Adipose tissue (tissue), 3 donors: ENCODE measurements around the gene ACOT6. TPM values are rescaled to one million over a fixed set of nuclear protein-coding genes. Genes with fewer than 3 reads are reported as not detected.
"Not testable (repeated sequence)": the region's sequence is repeated elsewhere in the genome, so short reads cannot be mapped to it uniquely, and the experiment has no call there.

Experiments
- H3K27ac ChIP-seq: one replicate; pipeline ENCODE4 v1.5.1; 2013; ENCODE audit warnings: low read depth, low read length
- WGBS, 3 donors: extraction: QIAGEN DNeasy Blood & Tissue Kit; methylation state at CpG; one replicate each; pipeline ENCODE4 v1.1.7; 2013; 5-methylcytosine and 5-hydroxymethylcytosine counted together
- polyA plus RNA-seq, 3 donors: library from polyadenylated mRNA; stranded (reverse); fragments of 200-250 nt; gene quantifications; one replicate each; pipeline ENCODE4 v1.2.3, GENCODE V29; 2013
- donor health status: healthy with polysubstance abuse.
- donor health status: Bipolar disorder and iron deficiency.
- donor health status: healthy.

ACOT6 gene
- polyA plus RNA-seq, 3 donors: 0.19 to 0.34 TPM; not detected in 1

GRCh38 chr14:73634011-73634833 lies 21.9 kb downstream of the ACOT6 start:
- WGBS, 3 donors: 9 to 11% (median 10%) methylated on average over 45 to 53 of the region's 53 CpGs

DNA sequence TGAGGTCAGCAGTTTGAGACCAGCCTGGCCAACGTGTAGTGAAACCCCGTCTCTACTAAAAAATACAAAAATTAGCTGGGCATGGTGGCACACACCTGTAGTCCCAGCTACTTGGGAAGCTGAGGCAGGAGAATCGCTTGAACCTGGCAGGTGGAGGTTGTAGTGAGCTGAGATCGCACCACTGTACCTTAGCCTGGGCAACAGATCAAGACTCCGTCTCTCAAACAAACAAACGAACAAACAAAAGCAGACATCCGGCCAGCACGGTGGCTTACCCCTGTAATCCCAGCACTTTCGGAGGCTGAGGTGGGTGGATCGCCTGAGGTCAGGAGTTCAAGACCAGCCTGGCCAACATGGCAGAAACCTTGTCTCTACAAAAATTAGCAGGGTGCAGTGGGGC lies 24.0 kb downstream of the ACOT6 start:
- H3K27ac ChIP-seq: not testable (repeated sequence)
- 75 to 88% (median 82%) methylated on average over 10 of the region's 10 CpGs for WGBS, 3 donors

More at GRCh38 chr14:73634011-73634833, 21.9 kb downstream of the ACOT6 start:
- no peak overlapping the region for H3K27ac ChIP-seq

- H3K27ac ChIP-seq: no peak overlapping the region
- 80 to 87% (median 81%) methylated on average over 5 of the region's 5 CpGs for WGBS, 3 donors
These were observed 25.5 kb downstream of the ACOT6 start for GRCh38 chr14:73637830-73638229.

DNA sequence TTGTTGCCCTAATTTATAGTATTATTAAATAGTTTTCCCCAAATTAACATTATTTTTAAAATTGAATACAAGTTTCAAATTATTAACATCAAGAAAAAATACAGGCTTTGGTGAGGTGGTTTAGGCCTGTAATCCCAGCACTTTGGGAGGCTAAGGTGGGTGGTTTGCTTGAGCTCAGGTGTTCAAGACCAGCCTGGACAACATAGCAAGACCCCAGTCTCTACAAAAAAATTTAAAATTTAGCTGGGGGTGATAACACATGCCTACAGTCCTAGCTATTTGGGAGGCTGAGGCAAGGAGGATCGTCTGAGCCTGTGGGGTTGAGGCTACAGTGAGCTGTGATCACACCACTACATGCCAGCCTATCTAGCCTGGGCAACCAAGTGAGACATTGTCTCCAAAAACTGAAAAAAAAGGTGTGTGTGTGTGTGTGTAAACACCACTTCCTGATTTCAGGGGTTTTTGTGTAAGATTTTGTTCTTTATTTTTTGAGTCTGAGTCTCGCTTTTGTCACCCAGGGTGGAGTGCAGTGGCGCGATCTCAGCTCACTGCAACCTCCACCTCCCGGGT lies 28.6 kb downstream of the ACOT6 start:
- no peak overlapping the region for H3K27ac ChIP-seq
- WGBS, 3 donors: 84 to 87% (median 86%) methylated on average over 5 of the region's 5 CpGs

DNA sequence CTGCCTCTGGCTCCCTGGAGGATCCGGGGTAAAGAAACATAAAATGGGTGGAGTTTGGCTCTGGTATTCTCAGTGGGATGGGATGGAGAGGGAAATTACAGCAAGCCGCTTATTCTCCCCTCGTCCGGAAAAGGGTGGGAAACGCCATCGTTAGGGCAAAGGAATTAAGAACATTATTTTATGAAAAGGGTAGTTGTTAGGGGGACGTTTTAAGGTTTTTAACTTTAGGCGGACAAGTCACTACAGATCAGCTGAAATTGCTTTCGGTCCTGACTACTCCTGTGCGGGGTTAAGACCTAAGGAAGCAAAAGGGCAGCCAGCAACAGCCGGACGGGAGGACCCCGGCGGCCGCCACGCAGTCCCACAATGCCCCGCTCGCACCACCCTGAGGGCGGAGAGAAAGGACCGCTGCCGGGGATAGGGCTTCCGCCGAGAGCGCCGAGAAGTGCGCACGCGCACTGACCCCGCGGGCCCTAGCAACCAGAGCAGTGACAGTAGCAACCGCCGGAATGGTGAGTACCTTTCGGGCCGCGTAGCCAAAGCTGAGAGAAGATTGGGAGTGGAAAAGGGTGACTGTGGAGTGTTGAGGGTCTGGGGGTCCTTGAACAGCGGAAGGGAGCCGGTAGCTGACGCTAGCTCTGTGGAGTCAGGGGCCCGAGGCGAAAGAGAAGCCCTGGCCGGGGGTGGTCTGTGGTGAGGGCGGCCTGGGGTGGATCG lies 32.4 kb downstream of the ACOT6 start, which contains the start of gene DNAL1:
Gene DNAL1, plus strand, starts transcription at position 456 of the 717 bp plus-strand sequence. Its CDS starts 54 bp downstream, at position 510.
- WGBS, 3 donors: 0 to 1% (median 0%) methylated on average over 43 of the region's 43 CpGs
- no peak within 1 kb of the TSS for H3K27ac ChIP-seq

DNA sequence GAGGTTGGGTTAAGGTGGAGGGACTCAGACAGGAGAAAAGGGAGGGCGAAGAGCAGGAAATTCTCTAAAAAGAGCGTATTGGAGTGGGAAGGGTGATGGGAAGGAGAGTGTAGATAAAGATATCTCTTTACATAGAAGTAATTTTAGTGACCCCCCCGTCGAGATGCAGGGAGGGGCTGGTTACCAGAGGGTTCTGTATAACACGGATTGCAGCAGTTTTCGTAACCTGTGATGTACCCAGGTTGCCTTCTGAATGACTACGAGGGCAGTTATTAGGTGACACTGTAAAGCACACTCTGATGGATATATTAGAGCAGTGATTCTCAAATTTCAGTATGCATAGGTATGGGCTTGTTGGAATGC lies 32.9 kb downstream of the ACOT6 start:
- 2 to 6% (median 5%) methylated on average over 7 of the region's 7 CpGs for WGBS, 3 donors
- H3K27ac ChIP-seq: no peak overlapping the region

DNA sequence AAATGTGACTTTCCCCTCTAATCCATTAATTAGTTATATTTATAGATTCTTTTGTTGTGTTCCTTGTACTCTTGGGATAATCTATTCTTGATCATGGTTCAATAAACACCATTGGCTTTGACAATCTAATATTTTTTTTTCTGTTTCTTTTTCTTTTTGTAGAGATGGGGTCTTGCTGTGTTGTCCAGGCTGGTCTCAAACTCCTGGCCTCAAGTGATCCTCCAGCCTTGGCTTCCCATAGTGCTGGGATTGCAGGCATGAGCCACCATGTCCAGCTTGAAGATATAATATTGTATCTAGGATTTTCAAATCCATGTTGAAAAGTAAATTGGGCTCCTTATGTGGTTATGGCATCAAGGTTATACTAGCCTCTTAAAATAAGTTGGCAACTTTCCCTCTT lies 38.7 kb downstream of the ACOT6 start:
- no peak overlapping the region for H3K27ac ChIP-seq

- no peak overlapping the region for H3K27ac ChIP-seq
- WGBS, 3 donors: 90 to 97% (median 96%) methylated on average over 1 of the region's 1 CpG
These were observed 43.5 kb downstream of the ACOT6 start for GRCh38 chr14:73655851-73656250.

GRCh38 chr14:73659202-73659601 lies 46.9 kb downstream of the ACOT6 start:
- 95 to 97% (median 96%) methylated on average over 11 of the region's 11 CpGs for WGBS, 3 donors
- H3K27ac ChIP-seq: not testable (repeated sequence)

GRCh38 chr14:73660511-73660910 lies 48.2 kb downstream of the ACOT6 start:
- no peak overlapping the region for H3K27ac ChIP-seq
- WGBS, 3 donors: 67 to 89% (median 88%) methylated on average over 2 of the region's 2 CpGs

DNA sequence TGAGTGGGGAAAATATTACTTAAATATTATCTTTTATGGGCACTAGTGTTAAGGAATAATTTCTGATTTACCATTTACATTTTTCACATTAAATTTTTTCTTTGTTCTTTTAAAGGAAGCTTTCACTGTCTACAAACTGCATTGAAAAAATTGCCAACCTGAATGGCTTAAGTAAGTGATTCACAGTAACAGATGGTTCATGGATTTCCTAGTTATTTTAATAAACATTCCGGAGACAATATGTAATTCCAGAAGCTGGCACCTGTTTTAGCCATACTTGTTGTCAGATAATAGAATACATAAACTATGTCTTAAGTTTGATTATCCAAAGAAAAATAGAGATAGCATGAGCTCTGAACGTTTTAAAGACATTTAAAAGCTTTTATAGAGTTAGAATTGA lies 49.6 kb downstream of the ACOT6 start:
- H3K27ac ChIP-seq: no peak overlapping the region
- whole genome bisulfite sequencing, 3 donors: 78 to 86% (median 85%) methylated on average over 2 of the region's 2 CpGs

DNA sequence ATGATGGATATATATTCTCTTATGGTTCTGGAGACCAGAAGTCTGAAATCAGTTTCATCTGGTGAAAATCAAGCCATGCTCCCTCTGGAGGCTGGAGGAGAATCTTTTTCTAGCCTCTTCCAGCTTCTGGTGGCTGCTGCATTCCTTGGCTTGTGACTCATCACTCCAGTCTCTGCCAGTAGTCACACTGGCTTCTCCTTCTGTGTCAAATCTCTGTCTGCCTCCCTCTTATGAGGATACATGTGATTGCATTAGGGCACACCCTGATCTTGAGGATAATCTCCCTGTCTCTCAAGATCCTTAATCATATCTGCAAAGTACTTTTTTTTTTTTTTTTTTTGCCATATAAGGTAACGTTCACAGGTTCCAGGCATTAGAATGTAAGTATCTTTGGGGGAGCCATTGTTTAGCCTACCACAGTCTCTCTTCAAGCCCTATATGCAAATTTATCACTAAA lies 50.2 kb downstream of the ACOT6 start:
- no peak overlapping the region for H3K27ac ChIP-seq
- 79 to 93% (median 85%) methylated on average over 1 of the region's 1 CpG for WGBS, 3 donors

DNA sequence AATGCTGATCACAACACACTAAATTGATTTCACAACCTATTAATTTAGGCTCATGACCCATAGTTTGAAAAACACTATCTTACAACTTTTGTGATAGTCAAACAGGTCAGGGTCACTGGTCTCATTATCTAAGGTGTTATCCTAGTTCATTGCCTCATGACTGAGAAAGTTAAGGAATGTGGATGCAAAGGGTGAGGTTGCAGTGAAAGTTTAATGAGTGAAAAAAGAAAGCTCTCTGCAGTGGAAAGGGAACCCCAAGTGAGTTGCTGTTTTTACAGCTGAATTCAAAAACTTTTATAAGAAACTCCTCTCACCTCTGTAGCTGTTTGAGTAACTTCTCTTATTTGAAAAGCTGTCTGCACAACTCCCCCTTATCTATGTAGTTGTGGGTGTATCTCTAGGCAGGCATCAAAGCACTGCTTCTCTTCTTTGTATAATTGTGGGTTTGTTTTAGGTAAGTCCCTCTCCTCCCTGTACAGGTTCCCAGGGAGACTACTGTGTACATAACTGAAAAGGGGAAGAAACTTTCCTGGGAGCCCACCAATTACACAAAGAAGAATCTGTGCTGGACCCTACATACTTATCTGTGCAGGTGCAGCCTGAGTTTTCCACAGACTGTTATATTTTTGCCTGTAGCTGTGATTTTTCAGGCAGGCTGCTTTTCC lies 51.4 kb downstream of the ACOT6 start:
- H3K27ac ChIP-seq: no peak overlapping the region

DNA sequence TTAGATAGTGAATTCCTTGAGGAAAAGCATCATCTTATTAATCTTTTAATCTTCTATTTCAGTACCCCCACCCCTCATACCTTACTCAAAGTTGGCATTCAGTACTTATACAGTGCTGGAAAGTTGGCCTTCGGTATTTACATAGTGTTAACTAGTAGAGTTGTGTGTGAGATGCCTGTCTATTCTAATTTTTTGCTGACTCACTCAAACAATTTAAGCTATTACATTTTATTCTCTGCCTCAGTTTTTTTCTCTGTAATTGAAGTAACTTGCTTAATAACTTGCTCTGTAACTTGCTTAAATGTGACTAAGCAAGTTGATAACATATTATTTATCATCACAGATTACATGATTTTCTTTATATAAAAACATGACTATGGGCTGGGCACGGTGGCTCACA lies 52.8 kb downstream of the ACOT6 start:
- H3K27ac ChIP-seq: no peak overlapping the region
- 89 to 97% (median 94%) methylated on average over 2 of the region's 2 CpGs for WGBS, 3 donors

- no peak overlapping the region for H3K27ac ChIP-seq
- 81 to 86% (median 83%) methylated on average over 5 of the region's 5 CpGs for WGBS, 3 donors
These were observed 54.3 kb downstream of the ACOT6 start for GRCh38 chr14:73666583-73666982.

DNA sequence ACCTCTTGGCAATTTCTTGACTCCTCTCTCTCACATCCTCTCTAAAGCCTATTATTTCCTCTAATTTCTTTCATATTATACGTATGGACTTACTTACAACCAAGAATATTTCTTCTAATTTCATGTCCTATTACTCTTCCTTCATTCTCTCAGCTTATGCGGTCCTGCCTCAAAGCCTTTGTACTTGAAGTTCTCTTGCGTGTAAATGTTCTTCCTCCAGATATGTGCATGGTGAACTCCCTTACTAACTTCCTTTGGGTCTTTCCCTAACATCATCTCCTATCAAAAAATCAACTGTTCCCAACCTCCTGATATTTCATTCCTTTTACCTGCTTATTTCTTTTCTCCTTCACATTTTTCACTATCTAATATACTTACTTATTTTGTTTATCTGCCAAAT lies 55.5 kb downstream of the ACOT6 start:
- no peak overlapping the region for H3K27ac ChIP-seq
- WGBS, 3 donors: 87 to 93% (median 92%) methylated on average over 3 of the region's 3 CpGs
